Endothelial cell of umbilical vein (primary cell): ENCODE data around the gene KLK8.

Source experiments
- EZH2 ChIP-seq: IDR thresholded peaks from 2 replicates; pipeline ENCODE4 v1.6.1; 2012; ENCODE audit warnings: borderline replicate concordance, low read depth, mild to moderate bottlenecking, moderate library complexity, low read length, inconsistent platforms; ENCODE audit not compliant: severe bottlenecking
- MAX ChIP-seq: IDR thresholded peaks from 2 replicates; pipeline ENCODE4 v1.6.1; 2011; ENCODE audit not compliant: insufficient read depth, insufficient read length
- MYC ChIP-seq: IDR thresholded peaks from one replicate; pipeline ENCODE4 v1.6.1; 2011; ENCODE audit warnings: mild to moderate bottlenecking, low read depth, low read length
- POLR2A ChIP-seq: IDR thresholded peaks from 2 replicates; pipeline ENCODE4 v1.6.1; 2012; ENCODE audit warnings: low read depth, mild to moderate bottlenecking, control low read depth, low read length
- TF ChIP-seq, protein P1 (sequence below), 2 donors: IDR thresholded peaks; 1 replicate in 1 of 2; 2 replicates in 1 of 2; pipeline ENCODE4 v1.5.1; 2011; ENCODE audit warnings: low read length in 2 of 2, mild to moderate bottlenecking in 2 of 2, moderate library complexity in 2 of 2, control low read depth in 1 of 2, inconsistent platforms in 1 of 2, low read depth in 1 of 2; ENCODE audit not compliant: insufficient read depth in 1 of 2; ENCODE audit errors: extremely low read depth in 1 of 2

DNA sequence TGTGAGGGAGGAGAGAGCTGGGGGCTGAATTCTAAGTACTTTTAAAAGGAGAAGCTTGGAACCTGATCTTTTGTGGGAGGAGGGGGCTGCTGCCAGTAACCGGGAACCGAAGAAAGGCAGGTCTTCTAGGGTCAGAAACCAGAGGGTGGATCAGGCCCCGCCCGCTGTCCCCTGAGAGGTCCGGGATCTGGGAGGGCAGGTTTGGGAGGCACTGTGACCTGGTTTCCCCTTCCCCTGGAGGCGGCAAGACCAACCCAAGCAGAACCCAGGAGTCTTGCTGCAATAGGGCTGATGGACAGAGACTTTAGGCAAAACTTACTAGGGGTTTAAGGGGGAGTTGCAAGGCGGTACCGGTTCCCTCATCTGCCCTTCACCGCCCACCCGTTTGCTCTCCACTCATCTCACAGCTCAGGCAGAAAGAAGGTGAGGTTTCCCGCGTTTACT, 707 bp upstream of the KLK8 start:
- TF ChIP-seq POLR2A (no peak), MAX (no peak), EZH2 (no peak), MYC (no peak)
- TF ChIP-seq, protein P1, sequence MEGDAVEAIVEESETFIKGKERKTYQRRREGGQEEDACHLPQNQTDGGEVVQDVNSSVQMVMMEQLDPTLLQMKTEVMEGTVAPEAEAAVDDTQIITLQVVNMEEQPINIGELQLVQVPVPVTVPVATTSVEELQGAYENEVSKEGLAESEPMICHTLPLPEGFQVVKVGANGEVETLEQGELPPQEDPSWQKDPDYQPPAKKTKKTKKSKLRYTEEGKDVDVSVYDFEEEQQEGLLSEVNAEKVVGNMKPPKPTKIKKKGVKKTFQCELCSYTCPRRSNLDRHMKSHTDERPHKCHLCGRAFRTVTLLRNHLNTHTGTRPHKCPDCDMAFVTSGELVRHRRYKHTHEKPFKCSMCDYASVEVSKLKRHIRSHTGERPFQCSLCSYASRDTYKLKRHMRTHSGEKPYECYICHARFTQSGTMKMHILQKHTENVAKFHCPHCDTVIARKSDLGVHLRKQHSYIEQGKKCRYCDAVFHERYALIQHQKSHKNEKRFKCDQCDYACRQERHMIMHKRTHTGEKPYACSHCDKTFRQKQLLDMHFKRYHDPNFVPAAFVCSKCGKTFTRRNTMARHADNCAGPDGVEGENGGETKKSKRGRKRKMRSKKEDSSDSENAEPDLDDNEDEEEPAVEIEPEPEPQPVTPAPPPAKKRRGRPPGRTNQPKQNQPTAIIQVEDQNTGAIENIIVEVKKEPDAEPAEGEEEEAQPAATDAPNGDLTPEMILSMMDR (IDR thresholded peaks at IDR 0.05; ENCODE audit: extremely low read depth in 1 of 2, insufficient read depth in 1 of 2, low read depth in 1 of 2, low read length in 2 of 2), result no peak
